Measurements from ENCODE around the gene LUC7L3. TPM values are rescaled to one million over a fixed set of nuclear protein-coding genes. Genes with fewer than 3 reads are reported as not detected.
A peak's percentile ranks its signal among the peaks of the same experiment; 100 is the strongest.
"Not testable (repeated sequence)": the region's sequence is repeated elsewhere in the genome, so short reads cannot be mapped to it uniquely, and the experiment has no call there.

The LUC7L3 gene
- total RNA-seq, 1 donor from 2014 or later, result 43.6 TPM

- ATAC-seq (no peak), DNase-seq (ENCODE audit: low spot score) (no peak)
These were observed 60.4 kb downstream of the LUC7L3 start for GRCh38 chr17:50779747-50780353.

- DNase-seq (ENCODE audit: low spot score) (no peak), ATAC-seq (no peak)
These were observed 61.8 kb downstream of the LUC7L3 start for GRCh38 chr17:50781167-50781566.

GRCh38 chr17:50783193-50783660 lies 63.8 kb downstream of the LUC7L3 start:
- DNase-seq (ENCODE audit: low spot score) (peak; percentile 89), ATAC-seq (peak; percentile 96)

- ATAC-seq, result no peak
- DNase-seq (ENCODE audit: low spot score), result no peak
These were observed 64.5 kb downstream of the LUC7L3 start for GRCh38 chr17:50783905-50784304.

- no peak for DNase-seq (ENCODE audit: low spot score)
- no peak for ATAC-seq
These were observed 65.7 kb downstream of the LUC7L3 start for GRCh38 chr17:50785126-50785525.

- ATAC-seq (peak; percentile 76), DNase-seq (ENCODE audit: low spot score) (no peak)
These were observed 66.7 kb downstream of the LUC7L3 start for GRCh38 chr17:50785946-50786570.

GRCh38 chr17:50787106-50787505 lies 67.7 kb downstream of the LUC7L3 start:
- DNase-seq (ENCODE audit: low spot score) (no peak), ATAC-seq (no peak)

- no peak for DNase-seq (ENCODE audit: low spot score)
- ATAC-seq, result no peak
These were observed 71.2 kb downstream of the LUC7L3 start for GRCh38 chr17:50790618-50791017.

- ATAC-seq, result no peak
- no peak for DNase-seq (ENCODE audit: low spot score)
These were observed 72.7 kb downstream of the LUC7L3 start for GRCh38 chr17:50792132-50792531.

- no peak for ATAC-seq
- DNase-seq (ENCODE audit: low spot score), result no peak
These were observed 73.6 kb downstream of the LUC7L3 start for GRCh38 chr17:50793007-50793406.

- ATAC-seq (no peak), DNase-seq (ENCODE audit: low spot score) (no peak)
These were observed 75.0 kb downstream of the LUC7L3 start for GRCh38 chr17:50794361-50794760.

GRCh38 chr17:50797135-50797810 lies 77.9 kb downstream of the LUC7L3 start:
- ATAC-seq, result no peak
- DNase-seq (ENCODE audit: low spot score), result no peak

- ATAC-seq (no peak), DNase-seq (ENCODE audit: low spot score) (no peak)
These were observed 79.3 kb downstream of the LUC7L3 start for GRCh38 chr17:50798424-50799288.

- no peak for DNase-seq (ENCODE audit: low spot score)
- ATAC-seq, result no peak
These were observed 80.2 kb downstream of the LUC7L3 start for GRCh38 chr17:50799582-50799981.

GRCh38 chr17:50800196-50800700 lies 80.8 kb downstream of the LUC7L3 start:
- no peak for DNase-seq (ENCODE audit: low spot score)
- ATAC-seq, result no peak

GRCh38 chr17:50802609-50803571 lies 83.5 kb downstream of the LUC7L3 start:
- ATAC-seq (peak; percentile 50), DNase-seq (ENCODE audit: low spot score) (peak; percentile 65)

GRCh38 chr17:50803676-50804075 lies 84.3 kb downstream of the LUC7L3 start:
- ATAC-seq, result no peak
- no peak for DNase-seq (ENCODE audit: low spot score)

GRCh38 chr17:50804749-50805475 lies 85.5 kb downstream of the LUC7L3 start:
- DNase-seq (ENCODE audit: low spot score); ATAC-seq: not testable (repeated sequence)

- ATAC-seq, result peak; percentile 58
- DNase-seq (ENCODE audit: low spot score), result peak; percentile 88
These were observed 86.1 kb downstream of the LUC7L3 start for GRCh38 chr17:50805486-50805885.

All from left lobe of liver (tissue), 2 donors.